GM21529 (cell line): ENCODE measurements around the gene DAPK2.

Experiments used
- ATAC-seq: cut with Tn5 transposase; IDR thresholded peaks from one replicate; pipeline ENCODE4 v1.9.1; 2021; ENCODE audit not compliant: unreplicated experiment

Gene DAPK2

DNA sequence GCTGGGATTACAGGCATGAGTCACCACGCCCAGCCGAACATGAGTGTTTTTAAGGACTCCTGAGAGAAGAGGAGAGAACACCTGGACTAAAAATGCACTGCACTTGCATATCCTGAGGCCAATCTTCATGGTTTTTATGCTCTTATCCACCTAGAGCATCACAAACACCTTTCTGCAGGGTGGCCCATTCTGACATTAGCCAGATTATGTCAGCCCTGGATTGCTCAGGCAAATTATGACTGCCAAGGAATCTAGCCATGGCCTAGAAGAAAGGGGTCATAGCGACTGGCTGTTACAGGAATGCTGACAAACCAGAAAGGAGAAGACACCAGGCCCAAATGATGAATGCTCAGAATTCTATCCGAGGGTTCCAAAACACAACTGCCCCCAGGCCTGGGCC, 171.7 kb downstream of the DAPK2 start:
- ATAC-seq: no peak

DNA sequence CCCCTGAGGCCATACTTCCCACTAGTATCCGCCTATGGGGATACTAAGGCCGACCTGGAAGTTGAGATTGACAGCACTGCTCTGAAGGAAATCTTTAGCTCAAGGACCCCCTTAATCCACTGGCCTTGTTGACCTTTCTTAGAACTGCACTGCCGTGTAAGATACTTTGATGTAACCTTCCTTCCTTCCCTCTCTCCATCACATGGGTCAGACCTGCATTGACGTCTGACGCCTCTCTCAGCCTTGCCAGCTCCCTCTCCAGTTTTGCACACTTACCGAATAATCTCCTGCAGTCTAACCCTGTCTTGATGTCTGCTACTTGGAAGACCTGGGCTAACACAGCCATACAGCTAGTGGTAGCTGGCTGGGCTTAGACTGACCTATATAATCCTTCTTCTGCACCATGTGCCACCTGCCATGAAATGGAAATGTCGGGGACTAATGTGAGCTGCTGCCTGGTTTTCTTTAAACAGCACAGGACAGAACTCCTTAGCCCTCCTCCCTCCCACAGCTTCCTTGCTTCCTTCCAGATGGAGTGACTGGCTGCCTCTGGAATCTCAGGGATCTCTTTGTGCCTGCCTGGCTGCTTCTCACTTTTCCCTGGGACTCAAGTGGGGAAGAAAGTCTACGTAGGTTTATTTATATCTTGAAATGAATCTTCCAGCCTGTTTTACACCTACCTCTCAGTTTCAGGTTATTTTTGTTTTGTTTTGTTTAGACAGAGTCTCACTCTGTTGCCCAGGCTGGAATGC, 173.3 kb downstream of the DAPK2 start:
- no peak for ATAC-seq

DNA sequence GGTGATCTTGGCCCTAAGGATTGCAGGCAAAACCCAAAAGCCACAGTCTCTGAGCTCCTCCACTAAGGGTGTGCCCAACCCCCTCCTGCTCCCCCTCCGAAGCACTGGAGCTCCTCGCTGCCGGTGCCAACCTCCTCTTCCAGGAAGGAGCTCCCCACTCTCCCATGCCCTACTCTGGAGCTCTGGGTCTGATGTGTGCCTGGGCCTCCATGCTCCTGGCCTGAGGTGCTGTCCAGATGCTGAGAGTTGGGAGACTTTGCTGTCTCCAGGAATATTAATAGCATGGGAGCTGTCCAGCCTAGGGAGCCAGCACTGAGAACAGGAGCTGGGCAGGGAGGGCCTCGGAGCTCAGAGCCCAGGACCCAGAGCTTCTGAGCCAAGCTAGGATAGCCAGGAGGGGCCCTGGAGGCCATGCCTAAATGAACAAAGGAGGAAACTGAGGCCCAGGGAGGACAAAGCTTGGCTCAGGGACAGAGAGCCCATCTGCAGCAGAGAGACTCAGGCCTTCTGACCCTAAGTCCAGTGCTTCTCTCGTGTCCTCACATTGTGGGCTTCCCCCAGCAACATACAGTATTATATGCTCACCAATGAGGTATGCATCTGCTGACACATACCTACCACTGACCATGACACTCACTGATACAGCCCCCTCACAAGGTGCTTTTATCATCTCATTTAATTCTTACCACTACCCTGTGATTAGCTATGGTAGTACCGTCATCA, 175.6 kb downstream of the DAPK2 start:
- no peak for ATAC-seq

DNA sequence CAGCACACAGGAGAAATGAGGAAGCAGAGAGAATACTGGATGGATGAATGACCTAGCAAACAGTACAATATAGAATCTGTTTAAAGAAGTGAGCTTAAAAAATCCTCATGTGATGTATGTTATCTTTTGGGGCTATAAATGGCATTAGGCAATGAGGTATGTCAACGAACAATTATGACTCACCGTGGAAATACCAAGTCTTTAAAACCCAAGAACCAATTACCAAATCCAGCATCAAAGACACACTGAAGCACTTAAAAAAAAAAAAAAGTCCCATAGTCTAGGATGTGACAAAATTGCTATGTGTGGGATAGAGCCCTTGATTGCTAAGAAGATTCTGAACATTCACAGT, 176.3 kb downstream of the DAPK2 start:
- ATAC-seq: no peak

DNA sequence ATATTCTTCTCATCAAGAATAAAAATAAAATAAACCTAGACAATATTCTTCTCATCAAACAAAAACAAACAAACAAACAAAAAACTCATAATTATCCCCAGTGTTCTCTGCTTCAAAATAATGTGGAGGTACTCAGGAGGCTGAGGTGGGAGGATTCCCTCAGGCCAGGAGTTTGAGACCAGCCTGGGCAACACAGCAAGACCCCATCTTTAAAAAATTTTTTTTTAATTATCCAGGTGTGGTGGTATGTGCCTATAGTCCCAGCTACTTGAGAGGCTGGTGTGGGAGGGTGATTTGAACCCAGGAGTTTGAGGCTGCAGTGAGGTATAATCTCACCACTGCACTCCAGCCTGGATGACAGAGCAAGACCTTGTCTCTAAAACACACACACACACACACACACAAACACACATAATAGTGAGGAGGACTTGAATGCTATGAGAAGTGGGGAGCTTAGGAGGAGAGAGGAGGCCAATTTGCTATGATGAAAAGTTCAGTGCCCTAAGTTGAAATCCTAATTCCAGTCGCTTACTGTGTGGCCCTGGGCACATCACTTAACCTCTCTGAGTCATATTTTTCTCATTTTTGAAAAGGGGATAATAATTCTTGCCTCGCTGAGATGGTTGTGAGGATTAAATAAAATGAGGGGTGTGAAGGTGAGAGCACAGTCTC, 176.8 kb downstream of the DAPK2 start:
- no peak for ATAC-seq

DNA sequence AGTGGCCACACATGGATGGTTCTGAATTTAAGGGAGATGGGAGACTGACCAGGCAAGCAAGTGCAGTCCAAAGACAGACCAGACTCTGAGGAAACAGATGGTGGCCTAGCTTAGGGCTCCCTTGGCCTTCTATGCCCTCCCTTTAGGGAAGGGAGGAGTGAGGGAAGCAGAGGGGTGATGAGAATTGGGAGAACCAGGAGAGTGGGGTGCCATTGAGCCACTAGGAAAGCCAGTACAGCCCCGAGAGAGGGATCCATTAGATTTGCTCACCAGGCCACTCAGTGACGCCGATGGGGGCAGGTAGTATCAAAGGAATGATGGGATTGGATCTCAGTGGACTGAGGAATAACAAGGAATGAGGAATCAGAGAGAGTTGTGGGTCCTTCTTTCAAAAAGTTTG, 182.1 kb downstream of the DAPK2 start:
- ATAC-seq: no peak

DNA sequence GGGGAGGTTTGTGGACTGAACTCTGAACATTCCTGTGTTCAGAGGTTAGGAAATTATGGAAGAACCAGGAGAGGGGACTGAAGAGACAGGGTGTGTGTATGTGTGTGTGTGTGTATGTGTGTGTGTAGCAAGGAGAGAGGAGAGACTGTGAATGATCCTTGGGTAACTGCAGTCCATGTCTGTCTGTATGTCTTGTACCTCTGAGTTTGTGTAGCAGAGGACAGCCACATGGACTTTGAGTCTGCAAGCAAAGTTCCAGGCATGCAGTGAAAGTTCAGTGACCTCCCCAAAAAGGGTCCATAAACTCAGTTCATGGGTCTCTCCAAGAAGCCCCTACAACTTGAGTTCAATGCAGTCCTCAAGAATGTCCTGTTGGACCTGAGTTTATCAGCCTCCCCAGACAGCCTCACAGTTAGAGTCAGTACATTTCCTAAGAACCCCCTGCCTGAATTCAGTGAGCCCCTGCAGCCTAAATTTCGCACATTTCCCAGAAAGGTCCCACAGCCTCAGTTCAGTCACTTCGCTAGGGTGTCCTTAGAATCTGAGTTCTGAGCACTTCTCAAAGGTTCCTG, 184.3 kb downstream of the DAPK2 start:
- ATAC-seq: no peak

DNA sequence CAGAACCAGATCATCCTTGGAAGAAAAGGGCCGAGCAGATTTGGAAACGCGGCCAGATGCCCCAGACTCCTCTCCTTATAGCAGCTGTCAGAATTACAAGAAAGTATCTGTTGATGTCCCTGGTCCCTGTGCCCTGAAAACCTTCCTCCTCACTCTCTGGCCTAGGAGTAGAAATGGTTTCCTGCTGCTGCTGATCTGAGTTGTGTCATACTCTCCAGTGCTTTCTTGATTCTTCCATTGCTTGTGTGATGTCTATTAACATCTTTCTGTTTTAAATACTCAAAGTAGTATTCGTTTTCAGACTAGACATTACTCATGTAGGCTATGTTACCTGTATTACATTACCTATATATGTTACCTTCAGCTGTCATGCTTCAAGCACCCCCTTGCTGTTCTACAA, 185.7 kb downstream of the DAPK2 start:
- no peak for ATAC-seq

DNA sequence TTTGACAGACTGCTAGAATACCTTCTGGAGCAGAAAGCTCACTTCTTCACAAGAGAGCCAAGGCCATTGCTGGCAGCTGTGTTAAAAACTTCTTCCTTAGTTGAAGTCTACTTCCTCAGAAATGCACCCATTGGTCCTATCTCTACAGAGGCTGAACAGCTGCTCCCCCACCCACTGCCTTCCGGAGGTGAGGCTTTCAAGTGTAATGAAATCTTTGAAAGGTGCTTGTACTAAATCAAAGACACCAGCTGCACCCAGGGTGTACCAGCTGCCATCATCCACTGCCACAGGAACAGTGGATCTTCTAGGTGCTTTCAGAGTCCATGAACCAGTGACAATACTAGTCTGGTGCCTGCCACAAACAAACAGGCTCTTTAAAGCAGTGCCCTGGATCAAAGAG, 186.1 kb downstream of the DAPK2 start:
- no peak for ATAC-seq

DNA sequence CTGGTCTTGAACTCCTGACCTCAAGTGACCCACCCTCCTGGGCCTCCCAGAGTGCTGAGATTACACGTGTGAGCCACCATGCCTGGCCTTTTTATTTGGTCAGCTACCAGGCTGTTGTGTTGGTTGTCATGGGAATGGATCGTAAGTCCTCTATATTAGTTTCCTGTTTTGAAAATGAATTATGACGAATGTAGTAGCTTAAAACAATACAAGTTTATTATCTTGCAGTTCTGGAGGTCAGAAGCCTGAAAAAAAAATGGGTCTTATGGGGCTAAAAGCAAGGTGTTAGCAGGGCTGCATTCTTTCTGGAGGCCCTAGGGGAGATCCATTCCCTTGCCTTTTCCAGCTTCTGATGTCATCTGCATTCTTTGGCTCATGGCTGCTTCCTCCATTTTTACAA, 187.4 kb downstream of the DAPK2 start:
- no peak for ATAC-seq

DNA sequence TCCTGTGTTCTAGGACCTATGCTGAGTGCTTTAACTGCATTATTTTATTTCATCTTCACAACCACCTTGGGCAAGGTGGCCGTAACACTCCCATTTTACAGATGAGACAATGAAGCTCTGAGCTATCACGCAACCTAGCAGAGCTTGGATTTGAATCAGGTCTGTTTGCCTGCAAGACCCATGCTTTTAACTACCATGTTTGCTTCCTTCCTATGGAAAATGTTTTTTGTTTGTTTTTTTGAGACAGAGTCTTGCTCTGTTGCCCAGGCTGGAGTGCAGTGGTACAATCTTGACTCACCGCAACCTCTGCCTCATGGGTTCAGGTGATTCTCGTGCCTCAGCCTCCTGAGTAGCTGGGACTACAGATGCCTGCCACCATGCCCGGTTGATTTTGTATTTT, 187.8 kb downstream of the DAPK2 start:
- ATAC-seq: no peak

DNA sequence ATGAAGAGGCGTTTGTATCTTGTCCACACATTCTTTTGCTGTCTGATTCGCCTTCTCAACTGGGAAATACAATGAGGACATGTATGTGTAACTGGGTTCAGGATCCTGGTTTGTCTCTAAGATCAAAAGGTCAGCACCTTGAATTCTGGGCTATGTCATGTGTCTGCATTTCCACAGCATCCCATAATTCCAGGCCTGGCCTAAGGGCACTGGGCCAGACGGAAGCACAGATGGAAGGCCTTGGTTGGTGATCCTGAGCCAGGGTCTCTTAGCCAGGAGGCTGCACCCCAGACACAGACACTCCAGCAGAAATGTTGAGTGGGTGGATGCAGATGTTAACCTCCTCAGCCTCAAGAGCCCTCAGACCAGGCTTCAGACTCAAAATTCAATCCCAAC, 188.8 kb downstream of the DAPK2 start:
- ATAC-seq: no peak
